Measurements from ENCODE around the gene PROCA1. TPM values are rescaled to one million over a fixed set of nuclear protein-coding genes. Genes with fewer than 3 reads are reported as not detected.

PROCA1 gene
- total RNA-seq, 4 donors from 2014 or later: 1.0 to 3.7 (median 3.3) TPM; not detected in 1

DNA sequence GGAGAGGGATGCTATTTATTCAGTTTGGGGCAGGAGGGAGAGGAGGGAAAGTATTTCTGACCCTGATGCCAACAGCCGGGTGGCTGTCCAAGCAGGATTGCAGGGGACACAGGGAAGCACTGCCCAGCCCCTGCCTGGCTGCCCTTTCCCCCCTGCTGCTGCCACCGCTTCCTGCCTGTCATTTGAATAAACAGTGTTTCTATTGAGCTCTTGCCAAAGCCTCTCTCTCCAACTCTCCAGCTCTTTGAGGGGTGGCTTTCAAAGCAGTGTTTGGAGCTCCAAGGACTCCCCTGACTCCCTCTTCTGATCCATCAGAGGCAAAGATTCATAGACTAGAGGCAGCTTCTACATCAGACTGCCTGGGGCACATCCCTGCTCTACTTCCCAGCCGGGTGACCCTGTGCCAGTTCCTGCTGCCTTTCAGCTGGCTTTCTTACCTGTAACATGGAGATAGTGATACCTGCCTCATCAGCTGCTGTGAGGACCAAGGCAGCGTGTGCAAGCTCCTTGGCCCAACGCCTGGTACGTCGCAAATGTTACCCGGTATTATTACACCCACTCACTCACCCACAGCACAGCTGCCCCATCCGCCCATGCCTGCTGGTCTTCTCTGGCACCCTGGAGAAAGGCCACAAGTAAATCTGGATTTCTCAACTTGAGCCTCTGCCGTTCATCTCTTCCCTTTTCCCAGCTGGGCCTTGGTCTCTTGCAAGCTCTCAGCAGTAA lies 9.5 kb downstream of the PROCA1 start:
- no peak for TF ChIP-seq POLR2A (IDR thresholded peaks at IDR 0.05)
- TF ChIP-seq, protein P1, sequence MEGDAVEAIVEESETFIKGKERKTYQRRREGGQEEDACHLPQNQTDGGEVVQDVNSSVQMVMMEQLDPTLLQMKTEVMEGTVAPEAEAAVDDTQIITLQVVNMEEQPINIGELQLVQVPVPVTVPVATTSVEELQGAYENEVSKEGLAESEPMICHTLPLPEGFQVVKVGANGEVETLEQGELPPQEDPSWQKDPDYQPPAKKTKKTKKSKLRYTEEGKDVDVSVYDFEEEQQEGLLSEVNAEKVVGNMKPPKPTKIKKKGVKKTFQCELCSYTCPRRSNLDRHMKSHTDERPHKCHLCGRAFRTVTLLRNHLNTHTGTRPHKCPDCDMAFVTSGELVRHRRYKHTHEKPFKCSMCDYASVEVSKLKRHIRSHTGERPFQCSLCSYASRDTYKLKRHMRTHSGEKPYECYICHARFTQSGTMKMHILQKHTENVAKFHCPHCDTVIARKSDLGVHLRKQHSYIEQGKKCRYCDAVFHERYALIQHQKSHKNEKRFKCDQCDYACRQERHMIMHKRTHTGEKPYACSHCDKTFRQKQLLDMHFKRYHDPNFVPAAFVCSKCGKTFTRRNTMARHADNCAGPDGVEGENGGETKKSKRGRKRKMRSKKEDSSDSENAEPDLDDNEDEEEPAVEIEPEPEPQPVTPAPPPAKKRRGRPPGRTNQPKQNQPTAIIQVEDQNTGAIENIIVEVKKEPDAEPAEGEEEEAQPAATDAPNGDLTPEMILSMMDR (IDR thresholded peaks at IDR 0.05): no peak
- WGBS, 2 donors: 63 to 71% methylated on average over 10 of the region's 10 CpGs
- intact Hi-C loops (cut with DNase I; ENCODE audit: low total_unique reads): no loop called here
- no peak for DNase-seq (ENCODE audit: low spot score in 2 of 2)
- no peak overlapping the region for H3K4me3 ChIP-seq (ENCODE audit: low read depth, poor library complexity, severe bottlenecking)

DNA sequence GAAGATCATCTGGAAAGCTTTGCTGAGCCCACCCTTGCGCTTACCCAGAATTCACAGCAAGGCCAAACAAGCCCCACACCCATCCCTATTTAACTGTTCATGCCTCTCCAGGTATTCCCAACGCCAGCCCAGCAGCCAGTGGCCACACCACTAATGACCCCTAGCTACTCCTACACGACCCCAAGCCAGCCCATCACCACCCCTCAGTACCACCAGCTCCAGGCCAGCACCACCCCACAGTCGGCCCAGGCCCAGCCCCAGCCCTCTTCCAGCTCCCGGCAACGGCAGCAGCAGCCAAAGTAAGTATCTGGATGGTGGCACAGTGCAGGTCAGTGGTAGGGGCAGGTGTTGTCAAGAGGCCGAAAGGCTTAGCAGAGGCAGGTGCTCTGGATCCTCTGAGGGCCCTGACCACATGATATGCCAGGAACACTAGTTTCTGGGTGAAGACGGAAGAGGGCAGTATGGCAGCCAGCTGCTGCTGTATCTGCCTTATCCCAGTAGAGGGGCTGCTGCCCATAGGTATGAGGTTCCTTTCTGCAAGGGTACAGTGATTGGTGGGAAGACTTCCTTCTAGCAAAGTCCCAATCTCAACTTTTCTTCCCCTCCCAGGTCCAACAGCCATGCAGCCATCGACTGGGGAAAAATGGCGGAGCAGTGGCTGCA lies 10.7 kb downstream of the PROCA1 start:
- WGBS, 2 donors: 92 to 94% methylated on average over 10 of the region's 10 CpGs

DNA sequence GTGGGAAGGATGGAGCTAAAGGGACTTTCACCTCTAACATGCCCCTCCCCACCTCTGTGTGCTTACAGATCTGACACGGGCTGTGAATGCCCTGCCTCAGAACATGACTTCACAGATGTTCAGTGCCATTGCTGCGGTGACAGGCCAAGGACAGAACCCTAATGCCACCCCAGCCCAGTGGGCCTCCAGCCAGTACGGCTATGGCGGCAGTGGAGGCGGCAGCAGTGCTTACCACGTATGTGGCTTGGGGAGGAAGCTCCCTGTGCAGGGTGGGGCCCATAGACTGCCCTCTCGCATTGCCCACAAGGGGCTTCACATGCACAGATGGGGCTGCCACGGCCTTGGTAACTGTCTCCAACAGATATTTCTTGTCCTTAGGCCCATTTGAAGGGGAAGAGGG lies 11.4 kb downstream of the PROCA1 start:
- WGBS, 2 donors: 84% methylated on average over 8 of the region's 8 CpGs
- H3K4me3 ChIP-seq (ENCODE audit: low read depth, poor library complexity, severe bottlenecking): no peak overlapping the region
- TF ChIP-seq, protein P1 (IDR thresholded peaks at IDR 0.05): no peak
- TF ChIP-seq POLR2A (IDR thresholded peaks at IDR 0.05): no peak
- intact Hi-C loops (cut with DNase I; ENCODE audit: low total_unique reads): no loop called here
- no peak for DNase-seq (ENCODE audit: low spot score in 2 of 2)

More for the DNA sequence above, 10.7 kb downstream of the PROCA1 start:
- TF ChIP-seq, protein P1 (IDR thresholded peaks at IDR 0.05): no peak
- TF ChIP-seq POLR2A (IDR thresholded peaks at IDR 0.05): no peak
- no peak overlapping the region for H3K4me3 ChIP-seq (ENCODE audit: low read depth, poor library complexity, severe bottlenecking)
- intact Hi-C loops (cut with DNase I; ENCODE audit: low total_unique reads): no loop called here
- DNase-seq (ENCODE audit: low spot score in 2 of 2): no peak

DNA sequence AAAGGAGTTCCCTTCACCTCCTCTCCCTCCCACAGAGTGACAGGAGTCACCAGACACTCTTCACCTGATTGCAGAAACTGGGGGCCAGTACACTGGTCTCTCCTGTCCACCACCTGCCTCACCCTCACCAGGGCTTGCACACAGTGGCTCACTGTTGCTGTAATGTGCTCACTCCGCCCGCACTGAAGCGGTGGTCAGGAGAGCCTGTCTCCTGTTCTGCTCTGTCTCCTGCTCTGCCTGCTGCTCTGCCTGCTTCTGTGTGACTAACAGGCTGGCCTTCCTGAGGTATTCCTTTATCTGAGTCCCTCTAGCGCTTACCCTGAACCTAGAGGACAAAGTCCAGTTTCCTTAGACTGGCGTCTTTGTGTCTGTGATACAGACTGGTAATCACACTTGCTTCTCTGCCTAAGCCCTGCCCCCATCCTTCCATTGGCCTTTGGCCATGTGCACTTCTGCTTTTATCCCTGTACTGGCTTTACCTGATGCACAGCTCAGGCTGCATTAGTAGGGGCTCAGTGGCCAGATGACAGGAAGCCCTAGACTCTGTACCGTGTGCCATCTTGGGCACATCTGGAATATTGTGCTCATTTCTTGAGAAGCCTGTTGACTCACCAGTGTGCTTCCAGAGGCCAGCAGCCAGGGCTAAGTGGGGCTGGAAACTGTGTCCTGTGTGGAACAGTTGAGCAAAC lies 13.3 kb downstream of the PROCA1 start:
- 94 to 95% methylated on average over 6 of the region's 6 CpGs for WGBS, 2 donors
- TF ChIP-seq POLR2A (IDR thresholded peaks at IDR 0.05): no peak
- TF ChIP-seq, protein P1 (IDR thresholded peaks at IDR 0.05): no peak
- H3K4me3 ChIP-seq (ENCODE audit: low read depth, poor library complexity, severe bottlenecking): no peak overlapping the region
- intact Hi-C loops (cut with DNase I; ENCODE audit: low total_unique reads): no loop called here
- DNase-seq (ENCODE audit: low spot score in 2 of 2): no peak

DNA sequence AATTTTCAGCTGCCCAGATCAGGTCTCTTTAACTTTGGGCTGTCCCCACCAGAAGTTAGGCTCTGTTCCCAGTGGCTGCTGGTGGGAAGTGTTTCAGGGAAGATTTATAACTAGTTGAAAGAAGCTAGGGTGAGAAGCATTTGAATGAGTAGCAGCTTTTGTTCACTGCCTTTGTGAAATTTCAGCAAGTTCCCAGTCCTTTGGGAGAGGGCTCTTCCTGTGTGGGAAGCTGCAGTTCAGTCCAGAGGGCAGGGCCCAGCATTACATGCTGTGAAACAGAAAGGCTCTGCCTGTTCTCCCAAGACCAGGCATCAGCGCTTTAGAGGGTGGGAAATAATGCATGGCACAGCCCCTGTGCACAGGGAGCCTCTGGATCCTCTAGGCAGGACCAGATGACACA lies 17.8 kb downstream of the PROCA1 start:
- 53 to 93% methylated on average over 1 of the region's 1 CpG for WGBS, 2 donors
- intact Hi-C loops (cut with DNase I; ENCODE audit: low total_unique reads): no loop called here
- no peak for DNase-seq (ENCODE audit: low spot score in 2 of 2)
- H3K4me3 ChIP-seq (ENCODE audit: low read depth, poor library complexity, severe bottlenecking): no peak overlapping the region
- TF ChIP-seq POLR2A (IDR thresholded peaks at IDR 0.05): no peak
- TF ChIP-seq, protein P1 (IDR thresholded peaks at IDR 0.05): no peak

Data from lower leg skin (tissue), 4 donors.